K562 (cell line): ENCODE results near the gene FNBP1. TPM values are rescaled to one million over a fixed set of nuclear protein-coding genes. Genes with fewer than 3 reads are reported as not detected.
A peak's percentile ranks its signal among the peaks of the same experiment; 100 is the strongest.

Experiments used
- CCNT2 ChIP-seq: IDR thresholded peaks from 2 replicates; pipeline ENCODE4 v1.6.1; 2011; ENCODE audit warnings: borderline replicate concordance, low read depth, mild to moderate bottlenecking, moderate library complexity, mixed read lengths, low read length; ENCODE audit not compliant: insufficient read length; ENCODE audit errors: extremely low read depth
- CEBPB ChIP-seq: fragments of 450-650 bp; IDR thresholded peaks from 2 replicates; pipeline ENCODE4 v1.6.1; 2016; ENCODE audit warnings: missing genetic modification characterization, missing compliant biosample characterization
- CTBP1 ChIP-seq: fragments of 450-650 bp; IDR thresholded peaks from 2 replicates; pipeline ENCODE4 v1.6.1; 2016; ENCODE audit warnings: borderline replicate concordance
- DDX20 ChIP-seq: fragments of 450-650 bp; IDR thresholded peaks from 2 replicates; pipeline ENCODE4 v1.6.1; 2016; ENCODE audit warnings: missing genetic modification characterization, low read depth, mild to moderate bottlenecking, missing compliant biosample characterization, moderate library complexity
- HCFC1 ChIP-seq: IDR thresholded peaks from 2 replicates; pipeline ENCODE4 v1.6.1; 2012; ENCODE audit warnings: low read depth, low read length, improper control_type of control experiment
- KDM2B ChIP-seq: fragments of 250-450 bp; sonication (Bioruptor Pico); IDR thresholded peaks from 2 replicates; pipeline ENCODE4 v1.8.0; 2021; ENCODE audit warnings: mild to moderate bottlenecking, moderate library complexity
- MIER1 ChIP-seq: fragments of 450-650 bp; IDR thresholded peaks from 2 replicates; pipeline ENCODE4 v1.6.1; 2016; ENCODE audit warnings: antibody characterized with exemption, mild to moderate bottlenecking, low read depth
- SRSF3 ChIP-seq: fragments of 200-400 bp; formaldehyde crosslinking; IDR thresholded peaks from 2 replicates; pipeline ENCODE4 v1.6.1; 2016; ENCODE audit warnings: mild to moderate bottlenecking, low read length, moderate library complexity; ENCODE audit not compliant: insufficient read depth
- ZNF184 ChIP-seq: sonication (generic); formaldehyde crosslinking; IDR thresholded peaks from 2 replicates; pipeline ENCODE4 v1.5.0; 2020; ENCODE audit warnings: missing genetic modification reagents
- ZNF57 ChIP-seq: fragments of 450-650 bp; formaldehyde crosslinking; IDR thresholded peaks from 2 replicates; pipeline ENCODE4 v1.4.0; 2020; ENCODE audit warnings: mild to moderate bottlenecking, moderate library complexity
- polyA plus RNA-seq, 8 experiments: library from polyadenylated mRNA; depleted of rRNA in 4 of 8; stranded (reverse) in 5 of 8; unstranded in 3 of 8; fragments of >200 nt; fragmentation: Nextera tagmentation in 2 of 8; fragmentation: Illumina TruSeq in 1 of 8; extraction: Ambion mirVana in 2 of 8; extraction: Trizol in 1 of 8; gene quantifications; 2 replicates each; pipeline versions ENCODE4 v1.2.1 to v1.2.3, GENCODE V29; 2011 to 2014; ENCODE audit warnings: inconsistent platforms in 1 of 8, missing spikeins in 1 of 8
- total RNA-seq, 7 experiments: library from RNA; depleted of rRNA in 6 of 7; stranded (reverse); fragments of >200 nt in 6 of 7; fragmentation: Illumina TruSeq in 2 of 7; extraction: Trizol in 2 of 7; gene quantifications; 2 replicates each; pipeline versions ENCODE4 v1.2.1 to v1.2.3, GENCODE V29; 2011 to 2021; ENCODE audit warnings: low replicate concordance in 1 of 7
- TF ChIP-seq, protein P1 (sequence below): fragments of 450-650 bp; formaldehyde crosslinking; conservative IDR thresholded peaks from 2 replicates; pipeline ENCODE4 v1.4.0; 2022; ENCODE audit warnings: mild to moderate bottlenecking, missing genetic modification characterization
- TF ChIP-seq, protein P2 (sequence below): fragments of 250-450 bp; sonication (Bioruptor Pico); IDR thresholded peaks from 2 replicates; pipeline ENCODE4 v1.4.0; 2020
- TF ChIP-seq, protein P3 (sequence below): IDR thresholded peaks from 3 replicates; pipeline ENCODE4 v1.6.1; 2011; ENCODE audit warnings: borderline replicate concordance, mild to moderate bottlenecking; ENCODE audit not compliant: insufficient read length, insufficient read depth
- TF ChIP-seq, protein P4 (sequence below): fragments of 450-650 bp; conservative IDR thresholded peaks from 2 replicates; pipeline ENCODE4 v1.6.1; 2016; ENCODE audit warnings: missing genetic modification characterization, low read depth, mild to moderate bottlenecking, missing compliant biosample characterization, moderate library complexity
- TF ChIP-seq, protein P5 (sequence below): IDR thresholded peaks from 2 replicates; pipeline ENCODE4 v1.6.1; 2016; ENCODE audit warnings: missing genetic modification characterization, missing compliant biosample characterization

The FNBP1 gene
- total and polyA plus RNA-seq, 9 of the 15 experiments (the other 6 are each of a cell fraction or from before 2014, with no cell fraction given), result 1.8 to 14.9 (median 7.6) TPM

DNA sequence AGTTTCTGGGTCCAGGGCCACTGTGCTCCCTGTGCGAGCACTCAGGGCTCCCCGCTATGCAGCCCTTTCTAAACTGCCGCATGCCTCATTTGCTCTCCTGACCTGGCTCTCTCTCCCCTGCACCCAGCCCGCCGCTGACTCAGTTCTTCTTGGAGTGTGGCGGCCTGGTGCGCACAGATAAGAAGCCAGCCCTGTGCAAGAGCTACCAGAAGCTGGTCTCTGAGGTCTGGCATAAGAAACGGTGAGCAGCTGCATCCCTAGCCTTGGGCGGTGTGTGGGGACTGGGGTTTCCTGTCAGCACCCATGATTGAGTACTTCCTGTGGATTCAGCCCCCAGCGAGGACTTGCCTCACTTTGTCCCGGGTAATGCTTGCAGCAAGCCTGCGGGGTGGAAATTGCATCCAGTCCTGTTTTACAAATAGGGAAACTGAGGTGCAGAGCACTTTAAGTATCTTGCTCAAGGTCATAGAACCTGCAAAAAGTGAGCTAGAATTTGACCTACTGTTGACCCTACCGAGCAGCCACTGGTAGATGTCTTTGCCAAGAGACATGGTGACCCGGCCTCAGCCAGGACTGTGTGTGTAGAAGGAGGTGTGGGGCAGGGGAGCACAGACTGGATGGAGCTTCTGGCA lies 179.8 kb downstream of the FNBP1 start (continued):
- TF ChIP-seq, protein P1, sequence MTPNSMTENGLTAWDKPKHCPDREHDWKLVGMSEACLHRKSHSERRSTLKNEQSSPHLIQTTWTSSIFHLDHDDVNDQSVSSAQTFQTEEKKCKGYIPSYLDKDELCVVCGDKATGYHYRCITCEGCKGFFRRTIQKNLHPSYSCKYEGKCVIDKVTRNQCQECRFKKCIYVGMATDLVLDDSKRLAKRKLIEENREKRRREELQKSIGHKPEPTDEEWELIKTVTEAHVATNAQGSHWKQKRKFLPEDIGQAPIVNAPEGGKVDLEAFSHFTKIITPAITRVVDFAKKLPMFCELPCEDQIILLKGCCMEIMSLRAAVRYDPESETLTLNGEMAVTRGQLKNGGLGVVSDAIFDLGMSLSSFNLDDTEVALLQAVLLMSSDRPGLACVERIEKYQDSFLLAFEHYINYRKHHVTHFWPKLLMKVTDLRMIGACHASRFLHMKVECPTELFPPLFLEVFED (CRISPR knock-in tag), result peak; percentile 96
- TF ChIP-seq SRSF3 (no peak), CEBPB (tag) (peak; percentile 98), ZNF184 (CRISPR knock-in tag) (no peak), HCFC1 (peak; percentile 65; the same call in 1 of the 2 replicates), DDX20 (tag) (no peak; the same call in 1 of the 2 replicates), MIER1 (no peak), CCNT2 (peak; percentile 99), ZNF57 (CRISPR knock-in tag) (no peak), CTBP1 (no peak), KDM2B (CRISPR knock-in tag) (peak; percentile 46; the same call in 1 of the 2 replicates)
- TF ChIP-seq, protein P2, sequence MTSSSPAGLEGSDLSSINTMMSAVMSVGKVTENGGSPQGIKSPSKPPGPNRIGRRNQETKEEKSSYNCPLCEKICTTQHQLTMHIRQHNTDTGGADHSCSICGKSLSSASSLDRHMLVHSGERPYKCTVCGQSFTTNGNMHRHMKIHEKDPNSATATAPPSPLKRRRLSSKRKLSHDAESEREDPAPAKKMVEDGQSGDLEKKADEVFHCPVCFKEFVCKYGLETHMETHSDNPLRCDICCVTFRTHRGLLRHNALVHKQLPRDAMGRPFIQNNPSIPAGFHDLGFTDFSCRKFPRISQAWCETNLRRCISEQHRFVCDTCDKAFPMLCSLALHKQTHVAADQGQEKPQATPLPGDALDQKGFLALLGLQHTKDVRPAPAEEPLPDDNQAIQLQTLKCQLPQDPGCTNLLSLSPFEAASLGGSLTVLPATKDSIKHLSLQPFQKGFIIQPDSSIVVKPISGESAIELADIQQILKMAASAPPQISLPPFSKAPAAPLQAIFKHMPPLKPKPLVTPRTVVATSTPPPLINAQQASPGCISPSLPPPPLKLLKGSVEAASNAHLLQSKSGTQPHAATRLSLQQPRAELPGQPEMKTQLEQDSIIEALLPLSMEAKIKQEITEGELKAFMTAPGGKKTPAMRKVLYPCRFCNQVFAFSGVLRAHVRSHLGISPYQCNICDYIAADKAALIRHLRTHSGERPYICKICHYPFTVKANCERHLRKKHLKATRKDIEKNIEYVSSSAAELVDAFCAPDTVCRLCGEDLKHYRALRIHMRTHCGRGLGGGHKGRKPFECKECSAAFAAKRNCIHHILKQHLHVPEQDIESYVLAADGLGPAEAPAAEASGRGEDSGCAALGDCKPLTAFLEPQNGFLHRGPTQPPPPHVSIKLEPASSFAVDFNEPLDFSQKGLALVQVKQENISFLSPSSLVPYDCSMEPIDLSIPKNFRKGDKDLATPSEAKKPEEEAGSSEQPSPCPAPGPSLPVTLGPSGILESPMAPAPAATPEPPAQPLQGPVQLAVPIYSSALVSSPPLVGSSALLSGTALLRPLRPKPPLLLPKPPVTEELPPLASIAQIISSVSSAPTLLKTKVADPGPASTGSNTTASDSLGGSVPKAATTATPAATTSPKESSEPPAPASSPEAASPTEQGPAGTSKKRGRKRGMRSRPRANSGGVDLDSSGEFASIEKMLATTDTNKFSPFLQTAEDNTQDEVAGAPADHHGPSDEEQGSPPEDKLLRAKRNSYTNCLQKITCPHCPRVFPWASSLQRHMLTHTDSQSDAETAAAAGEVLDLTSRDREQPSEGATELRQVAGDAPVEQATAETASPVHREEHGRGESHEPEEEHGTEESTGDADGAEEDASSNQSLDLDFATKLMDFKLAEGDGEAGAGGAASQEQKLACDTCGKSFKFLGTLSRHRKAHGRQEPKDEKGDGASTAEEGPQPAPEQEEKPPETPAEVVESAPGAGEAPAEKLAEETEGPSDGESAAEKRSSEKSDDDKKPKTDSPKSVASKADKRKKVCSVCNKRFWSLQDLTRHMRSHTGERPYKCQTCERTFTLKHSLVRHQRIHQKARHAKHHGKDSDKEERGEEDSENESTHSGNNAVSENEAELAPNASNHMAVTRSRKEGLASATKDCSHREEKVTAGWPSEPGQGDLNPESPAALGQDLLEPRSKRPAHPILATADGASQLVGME, result peak; percentile 92
- TF ChIP-seq, protein P3, sequence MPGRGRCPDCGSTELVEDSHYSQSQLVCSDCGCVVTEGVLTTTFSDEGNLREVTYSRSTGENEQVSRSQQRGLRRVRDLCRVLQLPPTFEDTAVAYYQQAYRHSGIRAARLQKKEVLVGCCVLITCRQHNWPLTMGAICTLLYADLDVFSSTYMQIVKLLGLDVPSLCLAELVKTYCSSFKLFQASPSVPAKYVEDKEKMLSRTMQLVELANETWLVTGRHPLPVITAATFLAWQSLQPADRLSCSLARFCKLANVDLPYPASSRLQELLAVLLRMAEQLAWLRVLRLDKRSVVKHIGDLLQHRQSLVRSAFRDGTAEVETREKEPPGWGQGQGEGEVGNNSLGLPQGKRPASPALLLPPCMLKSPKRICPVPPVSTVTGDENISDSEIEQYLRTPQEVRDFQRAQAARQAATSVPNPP, result no peak
- TF ChIP-seq, protein P4, sequence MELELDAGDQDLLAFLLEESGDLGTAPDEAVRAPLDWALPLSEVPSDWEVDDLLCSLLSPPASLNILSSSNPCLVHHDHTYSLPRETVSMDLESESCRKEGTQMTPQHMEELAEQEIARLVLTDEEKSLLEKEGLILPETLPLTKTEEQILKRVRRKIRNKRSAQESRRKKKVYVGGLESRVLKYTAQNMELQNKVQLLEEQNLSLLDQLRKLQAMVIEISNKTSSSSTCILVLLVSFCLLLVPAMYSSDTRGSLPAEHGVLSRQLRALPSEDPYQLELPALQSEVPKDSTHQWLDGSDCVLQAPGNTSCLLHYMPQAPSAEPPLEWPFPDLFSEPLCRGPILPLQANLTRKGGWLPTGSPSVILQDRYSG (tag), result peak; percentile 96
- TF ChIP-seq, protein P5, sequence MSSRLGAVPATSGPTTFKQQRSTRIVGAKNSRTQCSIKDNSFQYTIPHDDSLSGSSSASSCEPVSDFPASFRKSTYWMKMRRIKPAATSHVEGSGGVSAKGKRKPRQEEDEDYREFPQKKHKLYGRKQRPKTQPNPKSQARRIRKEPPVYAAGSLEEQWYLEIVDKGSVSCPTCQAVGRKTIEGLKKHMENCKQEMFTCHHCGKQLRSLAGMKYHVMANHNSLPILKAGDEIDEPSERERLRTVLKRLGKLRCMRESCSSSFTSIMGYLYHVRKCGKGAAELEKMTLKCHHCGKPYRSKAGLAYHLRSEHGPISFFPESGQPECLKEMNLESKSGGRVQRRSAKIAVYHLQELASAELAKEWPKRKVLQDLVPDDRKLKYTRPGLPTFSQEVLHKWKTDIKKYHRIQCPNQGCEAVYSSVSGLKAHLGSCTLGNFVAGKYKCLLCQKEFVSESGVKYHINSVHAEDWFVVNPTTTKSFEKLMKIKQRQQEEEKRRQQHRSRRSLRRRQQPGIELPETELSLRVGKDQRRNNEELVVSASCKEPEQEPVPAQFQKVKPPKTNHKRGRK (tag), result no peak
